ENCODE measurements around the gene TTC27.
"Not testable (repeated sequence)": the region's sequence is repeated elsewhere in the genome, so short reads cannot be mapped to it uniquely, and the experiment has no call there.

Gene TTC27

GRCh38 chr2:32841931-32842898, 214.4 kb downstream of the TTC27 start:
- no peak for DNase-seq (ENCODE audit: low read depth)
- TF ChIP-seq CTCF (conservative IDR thresholded peaks at IDR 0.05; ENCODE audit: low read depth, low read length): no peak
- no peak overlapping the region for H3K4me3 ChIP-seq (ENCODE audit: low read length)

- DNase-seq (ENCODE audit: low read depth): no peak
- TF ChIP-seq CTCF (conservative IDR thresholded peaks at IDR 0.05; ENCODE audit: low read depth, low read length): no peak
- no peak overlapping the region for H3K4me3 ChIP-seq (ENCODE audit: low read length)
Measured at GRCh38 chr2:32843699-32844098, 215.8 kb downstream of the TTC27 start.

- DNase-seq (ENCODE audit: low read depth): no peak
- no peak for TF ChIP-seq CTCF (conservative IDR thresholded peaks at IDR 0.05; ENCODE audit: low read depth, low read length)
- H3K4me3 ChIP-seq (ENCODE audit: low read length): no peak overlapping the region
Measured at GRCh38 chr2:32844253-32844652, 216.4 kb downstream of the TTC27 start.

GRCh38 chr2:32846274-32846673, 218.4 kb downstream of the TTC27 start:
- not testable (repeated sequence) for H3K4me3 ChIP-seq (ENCODE audit: low read length); DNase-seq (ENCODE audit: low read depth)

GRCh38 chr2:32847734-32848133, 219.9 kb downstream of the TTC27 start:
- no peak overlapping the region for H3K4me3 ChIP-seq (ENCODE audit: low read length)
- no peak for DNase-seq (ENCODE audit: low read depth)
- no peak for TF ChIP-seq CTCF (conservative IDR thresholded peaks at IDR 0.05; ENCODE audit: low read depth, low read length)

GRCh38 chr2:32849456-32850194, 221.8 kb downstream of the TTC27 start:
- no peak for TF ChIP-seq CTCF (conservative IDR thresholded peaks at IDR 0.05; ENCODE audit: low read depth, low read length)
- no peak for DNase-seq (ENCODE audit: low read depth)
- no peak overlapping the region for H3K4me3 ChIP-seq (ENCODE audit: low read length)

GRCh38 chr2:32851777-32852439, 224.1 kb downstream of the TTC27 start:
- H3K4me3 ChIP-seq (ENCODE audit: low read length): no peak overlapping the region
- DNase-seq (ENCODE audit: low read depth): no peak
- no peak for TF ChIP-seq CTCF (conservative IDR thresholded peaks at IDR 0.05; ENCODE audit: low read depth, low read length)
